ENCODE data around the gene PPP1R13B. TPM values are rescaled to one million over a fixed set of nuclear protein-coding genes. Genes with fewer than 3 reads are reported as not detected.

The PPP1R13B gene
- polyA plus RNA-seq, 2 of the 4 experiments (the other 2 are of a cell fraction): 2.2 to 2.7 TPM

- POLR2A ChIA-PET: no interaction called here
- CTCF ChIA-PET: interaction anchor here (1.4 to 3.6 kb wide), 2 partner anchors 30 to 61 kb away, joined by 4 to 11 read pairs; no protein-coding TSS in a partner anchor
Measured at GRCh38 chr14:103839579-103839978, 7.8 kb downstream of the PPP1R13B start.

GRCh38 chr14:103838117-103838516 lies 9.3 kb downstream of the PPP1R13B start:
- H3K9me3 ChIP-seq: no peaks in the 10 kb centered on the region
- DNase-seq (ENCODE audit: low read depth in 1 of 2, low spot score in 1 of 2): no peak
- ChIA-PET CTCF (interaction anchor here (1.1 to 3.6 kb wide), 2 partner anchors 29 to 72 kb away, joined by 4 to 11 read pairs; no protein-coding TSS in a partner anchor), POLR2A (no interaction called here)
- no peak for TF ChIP-seq CBX2 (IDR thresholded peaks at IDR 0.05; ENCODE audit: borderline replicate concordance, low read depth)
- TF ChIP-seq BHLHE40 (IDR thresholded peaks at IDR 0.05; ENCODE audit: low read depth, low read length): no peak
- no peak for TF ChIP-seq ATOH8 (CRISPR knock-in tag; IDR thresholded peaks at IDR 0.05; ENCODE audit: low read depth)
- TF ChIP-seq FOSL2 (IDR thresholded peaks at IDR 0.05): no peak
- TF ChIP-seq FOSL2 (CRISPR knock-in tag; IDR thresholded peaks at IDR 0.05): no peak
- TF ChIP-seq KDM5A (IDR thresholded peaks at IDR 0.05): no peak
- no peak for TF ChIP-seq MAX (IDR thresholded peaks at IDR 0.05)
- no peak for TF ChIP-seq FOXS1 (CRISPR knock-in tag; IDR thresholded peaks at IDR 0.05)
- TF ChIP-seq ZFP36 (IDR thresholded peaks at IDR 0.05; ENCODE audit: borderline replicate concordance, partially characterized antibody): no peak
- TF ChIP-seq HES2 (IDR thresholded peaks at IDR 0.05): no peak
- TF ChIP-seq CEBPB (IDR thresholded peaks at IDR 0.05): no peak
- TF ChIP-seq HEYL (CRISPR knock-in tag; IDR thresholded peaks at IDR 0.05): no peak
- TF ChIP-seq EHF (CRISPR knock-in tag; IDR thresholded peaks at IDR 0.05): no peak
- TF ChIP-seq ZSCAN20 (CRISPR knock-in tag; IDR thresholded peaks at IDR 0.05): no peak
- no peak for TF ChIP-seq RAD21 (conservative IDR thresholded peaks at IDR 0.05 in 1 of 2, IDR thresholded peaks at IDR 0.05 in 1 of 2)
- TF ChIP-seq NR3C1 (IDR thresholded peaks at IDR 0.05): no peak
- TF ChIP-seq PBX3 (IDR thresholded peaks at IDR 0.05): no peak
- TF ChIP-seq ESRRA (IDR thresholded peaks at IDR 0.05; ENCODE audit: borderline replicate concordance, low read length): no peak
- TF ChIP-seq CHD2 (IDR thresholded peaks at IDR 0.05; ENCODE audit: low read length, partially characterized antibody): no peak
- no peak for TF ChIP-seq HOXB13 (CRISPR knock-in tag; IDR thresholded peaks at IDR 0.05; ENCODE audit: low read depth)
- no peak for TF ChIP-seq ELK1 (IDR thresholded peaks at IDR 0.05; ENCODE audit: low read depth, low read length)
- no peak overlapping the region for H3K4me3 ChIP-seq
- WGBS (ENCODE audit: missing lambda C conversion rate): 32% methylated on average over 1 of the region's 1 CpG
- no peak for ATAC-seq
- H3K27ac ChIP-seq: no peak overlapping the region
- H3K4me2 ChIP-seq: no peak overlapping the region
- no peaks in the 10 kb centered on the region for H3K4me1 ChIP-seq
- no peak for FAIRE-seq

More at GRCh38 chr14:103839579-103839978, 7.8 kb downstream of the PPP1R13B start:
- FAIRE-seq (no peak), DNase-seq (ENCODE audit: low read depth in 1 of 2, low spot score in 1 of 2) (no peak), ATAC-seq (no peak)
- TF ChIP-seq ZSCAN20 (CRISPR knock-in tag; IDR thresholded peaks at IDR 0.05) (no peak), BCL3 (IDR thresholded peaks at IDR 0.05) (no peak), CBX2 (IDR thresholded peaks at IDR 0.05; ENCODE audit: borderline replicate concordance, low read depth) (no peak), NR3C1 (IDR thresholded peaks at IDR 0.05) (no peak)
- no peak overlapping the region for H3K4me2 ChIP-seq
- no peak overlapping the region for H3K27ac ChIP-seq
- no peaks in the 10 kb centered on the region for H3K9me3 ChIP-seq
- WGBS (ENCODE audit: missing lambda C conversion rate): 92% methylated on average over 1 of the region's 1 CpG
- H3K4me1 ChIP-seq: no peaks in the 10 kb centered on the region
- H3K4me3 ChIP-seq: no peak overlapping the region

Data from A549 (cell line).